RWPE2 (cell line): ENCODE measurements around the gene ST3GAL3.

ENCODE experiments used
- ATAC-seq: fragments of 200-7000 bp; cut with Tn5 transposase; 3 replicates; pipeline ENCODE4 v1.9.1; 2021; ENCODE audit warnings: low read depth
- DNase-seq: peaks from one replicate; pipeline ENCODE4 v3.0.0-alpha.2; 2020; ENCODE audit warnings: low spot score
- H3K27ac ChIP-seq: fragments of 450-650 bp; 2 replicates; pipeline ENCODE4 v1.5.1; 2017; ENCODE audit warnings: mild to moderate bottlenecking; ENCODE audit not compliant: poor library complexity, severe bottlenecking
- H3K27me3 ChIP-seq: fragments of 250-450 bp; sonication (Bioruptor Pico); 2 replicates; pipeline ENCODE4 v1.5.1; 2021; ENCODE audit warnings: mild to moderate bottlenecking, moderate library complexity; ENCODE audit not compliant: insufficient read depth, poor library complexity, severe bottlenecking
- H3K36me3 ChIP-seq: fragments of 250-450 bp; sonication (Bioruptor Pico); 2 replicates; pipeline ENCODE4 v1.5.1; 2020; ENCODE audit warnings: low read depth, mild to moderate bottlenecking, moderate library complexity
- H3K4me1 ChIP-seq: fragments of 250-450 bp; sonication (Bioruptor Pico); 2 replicates; pipeline ENCODE4 v1.5.1; 2021; ENCODE audit warnings: mild to moderate bottlenecking, moderate library complexity; ENCODE audit not compliant: insufficient read depth, poor library complexity, severe bottlenecking
- H3K4me3 ChIP-seq: fragments of 250-450 bp; sonication (Bioruptor Pico); 2 replicates; pipeline ENCODE4 v1.5.1; 2021; ENCODE audit warnings: mild to moderate bottlenecking, moderate library complexity; ENCODE audit not compliant: severe bottlenecking
- H3K9me3 ChIP-seq: fragments of 250-450 bp; sonication (Bioruptor Pico); 2 replicates; pipeline ENCODE4 v1.5.1; 2021; ENCODE audit warnings: mild to moderate bottlenecking, moderate library complexity; ENCODE audit not compliant: severe bottlenecking
- CTCF ChIP-seq: fragments of 450-650 bp; IDR thresholded peaks from one replicate; pipeline ENCODE4 v1.5.1; 2017; ENCODE audit warnings: mild to moderate bottlenecking, moderate library complexity; ENCODE audit not compliant: poor library complexity, severe bottlenecking

The ST3GAL3 gene

GRCh38 chr1:43874716-43875115, 167.4 kb downstream of the ST3GAL3 start:
- H3K27me3 ChIP-seq, result no peaks in the 10 kb centered on the region
- H3K27ac ChIP-seq, result no peak overlapping the region
- peaks cover 15% of the 10 kb centered on the region for H3K4me1 ChIP-seq
- ATAC-seq, result no peak
- DNase-seq, result no peak
- H3K9me3 ChIP-seq, result no peaks in the 10 kb centered on the region
- no peaks in the 10 kb centered on the region for H3K36me3 ChIP-seq
- TF ChIP-seq CTCF, result no peak
- H3K4me3 ChIP-seq, result no peak overlapping the region

- Histone ChIP-seq H3K27me3 (no peaks in the 10 kb centered on the region), H3K4me1 (peaks cover 17% of the 10 kb centered on the region), H3K4me3 (no peak overlapping the region), H3K9me3 (no peaks in the 10 kb centered on the region), H3K36me3 (no peaks in the 10 kb centered on the region), H3K27ac (no peak overlapping the region)
- ATAC-seq (no peak), DNase-seq (no peak)
- TF ChIP-seq CTCF, result no peak
Measured at GRCh38 chr1:43875331-43875730, 168.0 kb downstream of the ST3GAL3 start.

GRCh38 chr1:43877101-43877500, 169.8 kb downstream of the ST3GAL3 start:
- Histone ChIP-seq H3K4me3 (no peak overlapping the region), H3K27me3 (no peaks in the 10 kb centered on the region), H3K9me3 (no peaks in the 10 kb centered on the region), H3K4me1 (peaks cover 17% of the 10 kb centered on the region), H3K27ac (no peak overlapping the region), H3K36me3 (no peaks in the 10 kb centered on the region)
- TF ChIP-seq CTCF, result no peak
- ATAC-seq (no peak), DNase-seq (no peak)

- Histone ChIP-seq H3K9me3 (no peaks in the 10 kb centered on the region), H3K36me3 (no peaks in the 10 kb centered on the region), H3K4me3 (no peak overlapping the region), H3K27me3 (no peaks in the 10 kb centered on the region), H3K4me1 (peaks cover 17% of the 10 kb centered on the region), H3K27ac (peak overlapping the region; percentile 50)
- no peak for ATAC-seq
- DNase-seq, result no peak
- TF ChIP-seq CTCF, result no peak
Measured at GRCh38 chr1:43878440-43878839, 171.1 kb downstream of the ST3GAL3 start.

- no peak for ATAC-seq
- Histone ChIP-seq H3K9me3 (no peaks in the 10 kb centered on the region), H3K4me1 (peaks cover 17% of the 10 kb centered on the region), H3K36me3 (no peaks in the 10 kb centered on the region), H3K27ac (peak overlapping the region; percentile 50), H3K4me3 (no peak overlapping the region), H3K27me3 (no peaks in the 10 kb centered on the region)
- DNase-seq, result no peak
- TF ChIP-seq CTCF, result no peak
Measured at GRCh38 chr1:43878854-43879253, 171.5 kb downstream of the ST3GAL3 start.
